Stimulated activated CD4-positive, alpha-beta T cell treated with anti-CD3 and anti-CD28 coated beads, Interleukin-1b, Interleukin-23, amount 100 ng/mL, for 1 hour (primary cell): ENCODE measurements around the gene MAN1C1.
"Not testable (repeated sequence)": the region's sequence is repeated elsewhere in the genome, so short reads cannot be mapped to it uniquely, and the experiment has no call there.

Experiments
- DNase-seq, 2 donors: peaks; one replicate each; pipeline ENCODE4 v3.0.0-alpha.2; 2020; ENCODE audit warnings: low read depth in 2 of 2

The MAN1C1 gene

DNA sequence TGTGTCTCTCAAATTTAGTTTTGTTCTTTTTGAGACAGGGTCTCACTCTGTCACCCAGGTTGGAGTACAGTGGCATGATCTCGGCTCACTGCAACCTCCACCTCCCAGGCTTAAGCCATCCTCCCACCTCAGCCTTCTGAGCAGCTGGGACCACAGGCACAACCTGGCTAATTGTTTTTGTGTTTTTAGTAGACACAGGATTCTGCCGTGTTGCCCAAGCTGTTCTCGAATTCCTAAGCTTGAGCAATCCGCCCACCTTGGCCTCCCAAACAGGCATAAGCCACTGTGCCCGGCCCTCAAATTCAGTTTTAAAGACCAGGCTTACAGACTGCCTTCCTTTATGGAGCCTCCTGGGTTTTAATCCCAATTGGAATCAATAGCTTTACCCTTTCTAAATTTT lies 99.7 kb downstream of the MAN1C1 start:
- DNase-seq = no peak

GRCh38 chr1:25718732-25719131 lies 102.1 kb downstream of the MAN1C1 start:
- no peak for DNase-seq

- no peak for DNase-seq
These were observed 104.0 kb downstream of the MAN1C1 start for GRCh38 chr1:25720624-25721023.

GRCh38 chr1:25723250-25723880 lies 106.8 kb downstream of the MAN1C1 start:
- no peak for DNase-seq

GRCh38 chr1:25724201-25724600 lies 107.6 kb downstream of the MAN1C1 start:
- DNase-seq = no peak

- DNase-seq = no peak
These were observed 108.4 kb downstream of the MAN1C1 start for GRCh38 chr1:25724966-25725365.

DNA sequence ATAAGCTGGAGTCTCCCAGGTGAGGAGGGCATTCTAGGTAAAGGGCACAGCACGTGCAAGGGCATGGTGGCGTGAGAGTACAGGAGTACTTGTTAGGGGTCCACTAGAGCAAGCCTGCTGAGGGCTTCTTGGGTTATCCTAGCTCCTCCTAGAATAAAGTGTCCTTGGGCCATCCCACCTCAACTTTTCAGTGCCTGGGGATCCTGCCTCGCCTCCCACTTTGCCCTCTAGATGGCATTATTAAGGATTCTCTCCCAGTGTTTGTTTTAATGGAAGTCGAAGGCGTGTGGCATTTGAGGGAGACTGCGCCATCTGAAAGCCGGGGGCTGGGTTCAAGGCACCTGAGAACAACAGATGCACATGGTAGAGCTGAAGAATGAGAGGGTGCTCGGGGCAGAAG lies 108.9 kb downstream of the MAN1C1 start:
- no peak for DNase-seq

- DNase-seq = no peak
These were observed 110.5 kb downstream of the MAN1C1 start for GRCh38 chr1:25727088-25727487.

DNA sequence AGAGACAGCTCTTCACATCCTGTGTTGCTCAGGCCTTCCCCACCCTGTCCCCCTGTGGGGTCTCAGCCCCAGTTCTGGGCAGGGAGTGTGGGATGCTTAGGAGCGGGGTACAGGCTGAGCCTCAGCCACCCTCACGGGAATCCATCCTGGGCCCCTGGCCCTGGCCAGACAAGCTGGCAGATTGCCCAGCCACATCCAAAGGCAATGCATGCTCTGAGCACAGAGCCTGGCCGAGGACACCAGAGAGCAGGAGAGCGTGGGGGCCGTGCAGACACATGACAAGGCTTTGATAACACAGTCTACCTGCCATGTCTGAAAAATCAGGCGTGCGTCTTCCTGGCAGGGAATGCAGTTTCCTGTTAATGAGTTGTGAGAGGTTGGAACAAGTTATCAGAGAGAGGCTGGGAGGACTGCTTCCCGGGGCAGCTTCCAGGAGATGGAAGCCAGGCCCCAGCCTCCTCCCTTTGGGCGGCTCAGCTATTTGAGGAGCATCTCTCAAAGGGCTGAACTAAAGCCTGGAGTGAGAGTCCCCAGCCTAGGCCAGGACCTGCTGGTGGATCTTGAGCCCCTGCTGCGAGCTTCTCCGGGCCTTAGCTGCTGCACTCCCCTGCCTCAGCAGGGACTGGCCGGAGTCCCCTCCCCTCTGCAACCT lies 111.2 kb downstream of the MAN1C1 start:
- DNase-seq = no peak

- no peak for DNase-seq
These were observed 111.8 kb downstream of the MAN1C1 start for GRCh38 chr1:25728301-25728935.

- DNase-seq = no peak
These were observed 112.5 kb downstream of the MAN1C1 start for GRCh38 chr1:25729045-25729444.

GRCh38 chr1:25729790-25730644 lies 113.4 kb downstream of the MAN1C1 start:
- DNase-seq = no peak

GRCh38 chr1:25731148-25731547 lies 114.6 kb downstream of the MAN1C1 start:
- DNase-seq = no peak

DNA sequence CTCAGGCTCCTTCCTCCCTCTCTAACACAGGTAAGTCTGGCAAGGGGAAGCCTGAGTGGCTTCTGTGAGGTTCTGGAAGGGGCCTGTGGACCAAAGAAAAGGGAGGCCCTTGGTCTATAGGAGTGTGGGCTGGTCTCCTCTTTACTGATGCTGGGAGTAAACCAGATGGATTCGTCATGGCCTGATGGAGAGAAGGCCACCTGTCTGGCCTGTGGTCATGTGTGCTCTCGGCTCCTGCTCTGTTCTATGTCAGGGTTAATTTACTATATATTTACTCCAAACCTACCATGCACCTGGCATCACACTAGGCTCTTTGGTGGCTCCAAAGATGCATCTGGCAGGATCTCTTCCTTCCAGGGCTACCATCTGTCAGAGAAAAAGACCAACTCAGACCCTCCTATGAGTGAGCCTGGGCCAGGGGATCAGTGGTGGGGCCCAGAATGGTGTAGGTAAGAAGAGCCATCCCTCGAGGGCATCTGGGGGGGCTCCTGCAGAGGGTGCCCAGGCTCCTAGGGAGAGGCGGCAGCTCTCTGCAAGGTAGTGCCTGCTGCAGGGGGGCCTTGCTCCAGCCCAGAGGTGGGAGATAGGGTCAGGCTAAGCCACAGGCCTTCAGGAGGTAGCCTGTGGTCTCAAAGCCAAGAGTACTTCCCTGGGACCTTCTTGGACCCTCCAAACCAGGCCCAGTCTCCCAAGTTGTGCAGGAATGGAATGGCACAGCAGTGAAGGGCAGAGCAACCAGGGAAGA lies 115.2 kb downstream of the MAN1C1 start:
- DNase-seq = no peak

DNA sequence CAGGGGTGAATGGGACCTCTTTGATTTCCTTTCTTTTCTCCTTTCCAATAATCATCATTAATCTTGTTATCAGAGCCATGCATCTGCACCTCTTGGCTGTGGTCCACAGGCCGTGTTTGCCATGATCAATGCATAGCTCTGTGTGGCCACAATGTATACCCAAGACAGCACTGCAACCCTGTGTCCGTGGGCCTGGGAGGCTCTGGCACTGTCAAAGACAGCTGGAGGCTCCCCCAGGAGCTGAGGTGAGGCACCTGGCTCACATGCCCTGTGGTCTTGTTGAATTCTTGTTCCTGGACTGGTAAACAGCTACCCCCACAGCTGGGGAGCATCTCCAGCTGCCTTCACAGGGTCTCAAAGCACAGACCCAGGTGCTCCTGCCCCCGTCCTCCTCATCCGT lies 116.2 kb downstream of the MAN1C1 start:
- DNase-seq = no peak

GRCh38 chr1:25733271-25733670 lies 116.7 kb downstream of the MAN1C1 start:
- DNase-seq = no peak

- DNase-seq = not testable (repeated sequence)
These were observed 118.4 kb downstream of the MAN1C1 start for GRCh38 chr1:25734991-25735390.

GRCh38 chr1:25735956-25736529 lies 119.5 kb downstream of the MAN1C1 start:
- DNase-seq = no peak

- DNase-seq = no peak
These were observed 120.5 kb downstream of the MAN1C1 start for GRCh38 chr1:25737130-25737529.

GRCh38 chr1:25738499-25738898 lies 121.9 kb downstream of the MAN1C1 start:
- no peak for DNase-seq

DNA sequence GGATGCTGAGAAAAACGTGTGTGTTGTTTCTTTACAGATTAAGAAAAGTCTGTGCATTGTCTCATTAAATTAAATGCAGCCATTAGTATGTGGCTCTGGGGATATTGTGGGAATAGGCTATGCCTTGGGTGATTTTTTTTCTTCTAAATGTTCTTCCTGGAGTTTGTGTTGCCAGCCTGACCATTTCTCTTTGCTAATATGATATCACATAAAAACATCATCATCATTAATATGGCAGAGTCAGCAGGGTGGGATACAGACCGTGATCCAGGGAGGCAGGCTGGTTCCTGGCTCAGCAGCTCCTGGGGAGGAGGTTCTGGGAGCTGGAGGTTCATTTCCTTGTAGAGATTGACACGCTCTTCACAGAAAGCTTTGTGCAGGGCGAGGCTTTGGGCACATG lies 122.8 kb downstream of the MAN1C1 start:
- DNase-seq = no peak
